Mesenchymal stem cell (in vitro differentiated cells and primary cell): Measurements from ENCODE around the gene KLF13.

Experiments used
- DNase-seq: peaks from one replicate; pipeline ENCODE4 v3.0.0-alpha.2; 2013
- H2AFZ ChIP-seq: one replicate; pipeline ENCODE4 v1.6.1; 2013; ENCODE audit warnings: low read depth, mild to moderate bottlenecking, control low read depth, inconsistent platforms, low read length, moderate library complexity
- H2AK5ac ChIP-seq: 2 replicates; pipeline ENCODE4 v1.6.1; 2013; ENCODE audit warnings: low read length, moderate library complexity, mild to moderate bottlenecking, inconsistent platforms; ENCODE audit not compliant: severe bottlenecking
- H2BK120ac ChIP-seq: one replicate; pipeline ENCODE4 v1.6.1; 2013; ENCODE audit warnings: low read depth, mild to moderate bottlenecking, inconsistent platforms, low read length, moderate library complexity
- H2BK12ac ChIP-seq, 2 experiments: one replicate each; pipeline ENCODE4 v1.6.1; 2013; ENCODE audit warnings: inconsistent platforms in 2 of 2, low read length in 2 of 2, mild to moderate bottlenecking in 2 of 2, moderate library complexity in 2 of 2, control low read depth in 1 of 2
- H2BK15ac ChIP-seq: one replicate; pipeline ENCODE4 v1.6.1; 2013; ENCODE audit warnings: mild to moderate bottlenecking, low read depth, inconsistent platforms; ENCODE audit not compliant: poor library complexity, severe bottlenecking
- H2BK5ac ChIP-seq: 2 replicates; pipeline ENCODE4 v1.6.1; 2013; ENCODE audit warnings: low read depth, mild to moderate bottlenecking, low read length, control low read depth, inconsistent platforms; ENCODE audit not compliant: poor library complexity, severe bottlenecking
- H3K14ac ChIP-seq, 2 experiments: one replicate each; pipeline ENCODE4 v1.6.1; 2013; ENCODE audit warnings: inconsistent platforms in 2 of 2, low read length in 2 of 2, control low read depth in 1 of 2, mild to moderate bottlenecking in 1 of 2, moderate library complexity in 1 of 2
- H3K18ac ChIP-seq, 2 experiments: one replicate each; pipeline ENCODE4 v1.6.1; 2013; ENCODE audit warnings: inconsistent platforms in 2 of 2, low read length in 2 of 2, control low read depth in 1 of 2, low read depth in 1 of 2, mild to moderate bottlenecking in 1 of 2
- H3K23ac ChIP-seq, 2 experiments: one replicate each; pipeline ENCODE4 v1.6.1; 2013; ENCODE audit warnings: inconsistent platforms in 2 of 2, low read length in 2 of 2, mild to moderate bottlenecking in 2 of 2, moderate library complexity in 2 of 2, control low read depth in 1 of 2
- H3K27ac ChIP-seq: 2 replicates; pipeline ENCODE4 v1.5.1; 2013; ENCODE audit warnings: mild to moderate bottlenecking, moderate library complexity, low read length, control low read depth, inconsistent platforms; ENCODE audit not compliant: poor library complexity, severe bottlenecking
- H3K27me3 ChIP-seq, 2 experiments: 2 replicates each; pipeline versions ENCODE4 v1.6.1 to v1.7.0; 2013; ENCODE audit warnings: low read length in 2 of 2, mild to moderate bottlenecking in 2 of 2, moderate library complexity in 2 of 2, control low read depth in 1 of 2, inconsistent platforms in 1 of 2; ENCODE audit not compliant: control insufficient read depth in 1 of 2, insufficient read depth in 1 of 2
- H3K36me3 ChIP-seq, 2 experiments: 2 replicates each; pipeline versions ENCODE4 v1.6.1 to v1.7.0; 2013; ENCODE audit warnings: low read length in 2 of 2, control low read depth in 1 of 2, inconsistent platforms in 1 of 2, low read depth in 1 of 2, mild to moderate bottlenecking in 1 of 2; ENCODE audit not compliant: insufficient read depth in 2 of 2, control insufficient read depth in 1 of 2
- H3K4ac ChIP-seq, 2 experiments: one replicate each; pipeline ENCODE4 v1.6.1; 2013; ENCODE audit warnings: inconsistent platforms in 2 of 2, low read length in 2 of 2, mild to moderate bottlenecking in 2 of 2, moderate library complexity in 2 of 2, control low read depth in 1 of 2, low read depth in 1 of 2
- H3K4me1 ChIP-seq: 2 replicates; pipeline ENCODE4 v1.6.1; 2013; ENCODE audit warnings: low read depth, low read length, control low read depth; ENCODE audit not compliant: control insufficient read depth, insufficient read depth
- H3K4me2 ChIP-seq: 2 replicates; pipeline ENCODE4 v1.6.1; 2013; ENCODE audit warnings: low read length, mild to moderate bottlenecking, inconsistent platforms; ENCODE audit not compliant: poor library complexity, severe bottlenecking
- H3K4me3 ChIP-seq, 2 experiments: 2 replicates each; pipeline versions ENCODE4 v1.5.1 to v1.7.0; 2013; ENCODE audit warnings: low read length in 2 of 2, mild to moderate bottlenecking in 2 of 2, control low read depth in 1 of 2, low read depth in 1 of 2; ENCODE audit not compliant: insufficient read depth in 1 of 2
- H3K79me1 ChIP-seq: replicated peaks from 2 replicates; pipeline ENCODE4 v1.6.1; 2013; ENCODE audit warnings: mild to moderate bottlenecking, control low read depth, low read length, inconsistent platforms; ENCODE audit not compliant: poor library complexity, severe bottlenecking
- H3K9ac ChIP-seq: 2 replicates; pipeline ENCODE4 v1.7.0; 2013; ENCODE audit warnings: mild to moderate bottlenecking, low read length, moderate library complexity
- H3K9me3 ChIP-seq: 2 replicates; pipeline ENCODE4 v1.7.0; 2013; ENCODE audit warnings: mild to moderate bottlenecking, low read length; ENCODE audit not compliant: control insufficient read depth
- H4K8ac ChIP-seq: one replicate; pipeline ENCODE4 v1.6.1; 2013; ENCODE audit warnings: inconsistent platforms, mild to moderate bottlenecking, low read length, moderate library complexity
- H4K91ac ChIP-seq: one replicate; pipeline ENCODE4 v1.6.1; 2013; ENCODE audit warnings: mild to moderate bottlenecking, low read length, inconsistent platforms
- WGBS: methylation state at CpG from one replicate; pipeline ENCODE4 v1.1.7; 2013; ENCODE audit warnings: mixed read lengths; 5-methylcytosine and 5-hydroxymethylcytosine counted together

The KLF13 gene

GRCh38 chr15:31372635-31373091 is 46.0 kb downstream of the KLF13 start:
- Histone ChIP-seq H3K9ac (peak overlapping the region; percentile 17), H3K14ac (peak overlapping the region in 1 of 2 experiments; percentile 3)
- WGBS: 59% methylated on average over 14 of the region's 14 CpGs

DNA sequence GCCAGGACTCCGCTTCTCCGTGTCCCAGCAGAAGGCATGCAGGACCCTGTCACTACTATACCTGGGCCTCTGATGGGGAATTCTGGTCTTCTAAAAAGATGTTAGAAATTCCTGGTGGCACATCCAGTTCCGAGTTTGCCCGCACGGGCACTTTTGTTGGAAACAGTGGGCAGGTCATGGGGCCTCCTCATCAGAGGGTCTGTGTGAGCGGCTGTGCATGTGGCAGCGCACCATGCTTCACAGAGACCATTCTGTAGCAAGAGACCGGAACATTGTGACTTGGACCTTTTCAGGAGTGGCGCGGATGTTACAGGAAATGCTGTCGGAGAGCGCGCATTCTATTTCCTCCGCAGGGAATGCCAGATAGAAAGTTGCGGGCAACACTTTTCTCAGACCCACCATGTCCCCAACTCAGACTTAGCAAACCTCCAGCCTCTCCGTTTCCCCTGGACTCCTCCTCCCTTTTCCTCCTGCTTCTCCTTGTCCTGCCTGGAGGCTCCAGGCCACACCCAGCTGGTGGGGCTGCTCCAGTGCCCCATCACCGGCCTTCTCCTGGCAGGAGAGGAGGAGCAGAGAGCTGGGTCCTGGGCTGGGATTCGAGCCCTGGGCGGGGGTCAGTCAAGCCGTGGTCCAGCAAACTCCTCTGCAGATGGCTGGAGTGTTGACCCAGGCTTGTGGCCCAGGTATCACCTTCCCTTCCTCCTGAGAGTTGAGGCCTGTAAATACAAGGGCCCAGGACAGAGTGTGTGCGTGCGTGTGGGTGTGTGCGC is 46.6 kb downstream of the KLF13 start:
- Histone ChIP-seq H3K9me3 (no peaks in the 10 kb centered on the region), H3K27me3 (no peaks in the 10 kb centered on the region), H2AK5ac (no peak overlapping the region), H3K9ac (peak overlapping the region; percentile 17), H2BK15ac (peak overlapping the region; percentile 50), H2BK12ac (peak overlapping the region; percentile 11 to 37), H2AFZ (no peak overlapping the region), H4K8ac (no peak overlapping the region), H3K4me3 (no peak overlapping the region), H2BK5ac (no peak overlapping the region), H3K4me2 (no peak overlapping the region), H3K36me3 (peaks cover 35 to 36% of the 10 kb centered on the region in 2 experiments), H3K79me1 (peaks cover 46% of the 10 kb centered on the region), H3K14ac (no peak overlapping the region), H3K18ac (peak overlapping the region; percentile 55 to 59), H2BK120ac (no peak overlapping the region), H3K23ac (no peak overlapping the region), H3K27ac (no peak overlapping the region), H3K4ac (no peak overlapping the region), H4K91ac (peak overlapping the region; percentile 79), H3K4me1 (peaks cover 14% of the 10 kb centered on the region)
- no peak for DNase-seq
- 89% methylated on average over 23 of the region's 23 CpGs for WGBS

More at GRCh38 chr15:31372635-31373091, 46.0 kb downstream of the KLF13 start:
- Histone ChIP-seq H2AFZ (no peak overlapping the region), H3K18ac (peak overlapping the region; percentile 55 to 59), H2BK120ac (no peak overlapping the region), H2BK5ac (no peak overlapping the region), H3K4me3 (peak overlapping the region in 1 of 2 experiments; percentile 32), H4K91ac (peak overlapping the region; percentile 79), H4K8ac (peak overlapping the region; percentile 84), H2BK15ac (peak overlapping the region; percentile 50), H3K36me3 (peaks cover 29 to 33% of the 10 kb centered on the region in 2 experiments), H2AK5ac (no peak overlapping the region), H3K4me1 (peaks cover 17% of the 10 kb centered on the region), H3K79me1 (peaks cover 46% of the 10 kb centered on the region), H3K27ac (no peak overlapping the region), H3K23ac (no peak overlapping the region), H3K27me3 (no peaks in the 10 kb centered on the region), H3K4ac (no peak overlapping the region), H3K4me2 (no peak overlapping the region), H3K9me3 (no peaks in the 10 kb centered on the region), H2BK12ac (no peak overlapping the region)
- DNase-seq: peak; percentile 92

GRCh38 chr15:31373970-31374369 is 47.3 kb downstream of the KLF13 start:
- peak overlapping the region in 1 of 2 experiments; percentile 7 for H3K18ac ChIP-seq
- H4K8ac ChIP-seq: no peak overlapping the region

GRCh38 chr15:31374489-31374888 is 47.9 kb downstream of the KLF13 start:
- H3K18ac ChIP-seq: no peak overlapping the region
- no peak overlapping the region for H3K14ac ChIP-seq
- peaks cover 40 to 47% of the 10 kb centered on the region in 2 experiments for H3K36me3 ChIP-seq
- H3K4me2 ChIP-seq: no peak overlapping the region
- H3K9me3 ChIP-seq: no peaks in the 10 kb centered on the region
- no peak overlapping the region for H3K4ac ChIP-seq
- peaks cover 45% of the 10 kb centered on the region for H3K79me1 ChIP-seq
- no peak overlapping the region for H2AFZ ChIP-seq
- H3K4me1 ChIP-seq: peaks cover 16% of the 10 kb centered on the region
- H4K91ac ChIP-seq: no peak overlapping the region
- no peak overlapping the region for H3K27ac ChIP-seq
- no peak overlapping the region for H2AK5ac ChIP-seq
- DNase-seq: no peak
- H3K27me3 ChIP-seq: no peaks in the 10 kb centered on the region
- H3K9ac ChIP-seq: no peak overlapping the region
- no peak overlapping the region for H3K23ac ChIP-seq
- H3K4me3 ChIP-seq: no peak overlapping the region
- no peak overlapping the region for H2BK12ac ChIP-seq
- H2BK15ac ChIP-seq: no peak overlapping the region
- no peak overlapping the region for H2BK120ac ChIP-seq
- WGBS: 86% methylated on average over 8 of the region's 8 CpGs
- H2BK5ac ChIP-seq: no peak overlapping the region
- H4K8ac ChIP-seq: no peak overlapping the region

More at GRCh38 chr15:31373970-31374369, 47.3 kb downstream of the KLF13 start:
- DNase-seq: no peak
- Histone ChIP-seq H2AK5ac (no peak overlapping the region), H3K9ac (no peak overlapping the region), H2BK5ac (no peak overlapping the region), H3K36me3 (peaks cover 40 to 42% of the 10 kb centered on the region in 2 experiments), H3K9me3 (no peaks in the 10 kb centered on the region), H3K27ac (no peak overlapping the region), H3K4ac (no peak overlapping the region), H2BK15ac (no peak overlapping the region), H3K4me1 (peaks cover 16% of the 10 kb centered on the region), H2AFZ (no peak overlapping the region), H3K4me3 (no peak overlapping the region), H3K23ac (no peak overlapping the region), H3K4me2 (no peak overlapping the region), H2BK120ac (no peak overlapping the region), H2BK12ac (peak overlapping the region in 1 of 2 experiments; percentile 0), H3K27me3 (no peaks in the 10 kb centered on the region), H4K91ac (no peak overlapping the region), H3K14ac (no peak overlapping the region), H3K79me1 (peaks cover 48% of the 10 kb centered on the region)
- 97% methylated on average over 9 of the region's 9 CpGs for WGBS
